H4 (cell line): ENCODE data around the gene MBD2. TPM values are rescaled to one million over a fixed set of nuclear protein-coding genes. Genes with fewer than 3 reads are reported as not detected.
"Not testable (repeated sequence)": the region's sequence is repeated elsewhere in the genome, so short reads cannot be mapped to it uniquely, and the experiment has no call there.

Source experiments
- DNase-seq: peaks from one replicate; pipeline ENCODE4 v3.0.0-alpha.2; 2015; ENCODE audit warnings: low spot score
- total RNA-seq: library from RNA; depleted of rRNA; stranded (reverse); fragments of >200 nt; shearing (Covaris generic); gene quantifications from 2 replicates; pipeline ENCODE4 v1.2.3, GENCODE V29; 2014

MBD2 gene
- total RNA-seq, 1 experiment from 2014 or later, result 25.0 TPM

DNA sequence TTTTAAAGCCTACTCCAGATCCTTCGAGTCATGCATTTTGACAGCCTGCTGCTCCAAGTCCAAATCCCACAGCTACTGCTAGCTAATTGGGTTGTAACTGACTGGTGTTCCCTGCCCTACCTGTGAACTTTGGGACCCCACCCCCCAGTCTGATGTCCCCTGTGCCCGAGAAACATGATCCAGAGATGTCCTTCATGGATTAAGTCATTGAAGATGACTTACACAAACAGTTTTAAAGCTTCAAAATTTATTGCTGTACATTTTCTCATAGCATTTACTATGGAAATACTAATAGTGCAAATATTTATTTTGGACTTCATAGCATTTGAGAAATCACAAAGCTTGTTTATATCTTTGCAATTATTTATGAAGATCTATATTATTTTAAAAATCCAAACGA is 73.1 kb downstream of the MBD2 start:
- DNase-seq, result no peak

- DNase-seq, result no peak
These were observed 74.2 kb downstream of the MBD2 start for GRCh38 chr18:54150226-54150625.

DNA sequence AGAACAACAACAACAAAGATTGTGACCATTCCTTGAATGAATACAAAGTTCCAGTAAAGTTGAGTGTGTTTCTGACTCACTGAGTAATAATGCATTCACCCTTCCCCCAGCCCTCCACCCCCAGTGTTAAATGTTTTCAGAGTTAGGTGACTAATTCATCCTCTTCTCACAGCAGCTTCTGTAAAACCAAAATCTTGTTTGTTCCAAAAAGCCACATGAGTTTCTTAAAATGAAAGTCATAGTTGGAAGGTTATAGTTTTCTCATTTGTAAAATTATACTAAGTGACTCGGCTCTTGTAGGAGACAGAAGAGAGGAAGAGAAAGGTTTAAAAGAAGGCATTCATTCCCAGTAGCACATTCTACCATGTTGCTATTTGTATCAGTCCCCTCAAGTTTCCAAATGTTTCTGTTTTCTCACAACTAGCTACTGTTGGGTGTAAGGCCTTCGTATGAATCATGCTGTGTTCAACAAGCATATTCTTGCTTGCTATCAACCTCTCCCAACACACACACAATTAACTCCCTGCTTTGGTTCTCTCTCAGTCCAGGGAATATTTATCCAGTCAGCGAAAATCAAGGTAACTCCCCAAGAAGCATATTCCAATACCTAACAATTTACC is 75.3 kb downstream of the MBD2 start:
- peak; percentile 78 for DNase-seq

GRCh38 chr18:54148678-54149077 is 75.8 kb downstream of the MBD2 start:
- no peak for DNase-seq

DNA sequence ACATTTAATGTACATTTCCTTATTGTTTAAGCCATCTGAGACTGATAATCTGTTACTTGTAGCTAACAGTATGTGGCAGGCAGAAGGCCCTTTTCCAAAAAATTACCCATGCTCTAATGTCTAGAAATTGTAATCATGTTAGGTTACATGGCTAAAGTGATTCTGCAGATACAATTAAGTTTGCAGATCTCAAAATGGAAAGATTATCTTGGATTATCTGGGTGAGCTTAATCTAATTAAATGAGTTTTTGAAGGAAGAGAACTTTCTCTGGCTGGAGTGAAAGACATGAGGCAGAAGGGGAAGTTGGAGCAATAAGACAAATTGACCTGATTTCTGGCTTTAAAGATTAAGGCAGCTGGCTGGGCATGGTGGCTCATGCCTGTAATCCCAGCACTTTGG is 76.3 kb downstream of the MBD2 start:
- no peak for DNase-seq

DNA sequence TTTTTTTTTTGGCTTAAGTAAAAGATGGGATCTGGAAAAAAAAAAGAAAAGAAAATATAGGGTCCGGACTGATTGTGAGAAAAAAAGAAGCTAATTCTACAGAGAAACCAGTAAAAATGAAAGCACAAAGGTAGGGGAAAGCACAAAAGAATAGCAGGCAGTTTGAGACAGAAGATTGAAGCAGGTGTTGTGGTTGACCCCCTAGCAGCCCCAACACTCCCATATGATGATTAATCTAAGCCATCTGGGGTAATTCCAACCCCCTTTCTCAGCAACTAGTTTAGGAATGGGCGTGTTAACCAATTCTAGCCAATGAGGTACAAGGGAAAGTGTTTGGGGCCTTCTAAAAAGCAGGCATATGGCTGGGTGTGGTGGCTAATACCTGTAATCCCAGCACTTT is 77.0 kb downstream of the MBD2 start:
- DNase-seq, result no peak

DNA sequence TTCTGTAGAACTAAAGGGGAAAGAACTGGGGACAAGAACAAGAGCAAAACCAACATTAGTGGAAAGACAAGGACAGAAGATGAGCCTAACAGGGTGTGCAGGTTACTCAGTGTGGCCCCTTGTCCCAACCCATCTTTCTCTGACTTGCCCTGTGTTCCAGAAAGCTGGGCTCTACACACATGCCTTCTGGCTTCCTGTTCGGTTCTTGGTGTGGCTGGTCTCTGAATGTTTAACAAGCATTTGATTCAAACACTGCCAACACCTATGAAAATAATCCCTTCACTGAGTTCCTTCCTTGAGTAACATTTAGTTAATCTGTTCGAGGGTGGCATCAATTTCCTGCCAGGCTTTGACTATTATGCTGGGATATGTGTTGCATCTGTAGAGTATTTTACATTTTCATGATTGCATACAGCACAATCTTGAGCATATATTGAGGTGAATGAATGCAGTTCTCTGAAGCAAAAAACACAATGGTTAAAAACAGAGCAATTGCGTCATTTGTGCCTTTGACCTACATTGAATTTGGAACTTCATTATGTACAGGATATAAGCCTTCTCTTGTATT is 83.3 kb downstream of the MBD2 start:
- no peak for DNase-seq

DNA sequence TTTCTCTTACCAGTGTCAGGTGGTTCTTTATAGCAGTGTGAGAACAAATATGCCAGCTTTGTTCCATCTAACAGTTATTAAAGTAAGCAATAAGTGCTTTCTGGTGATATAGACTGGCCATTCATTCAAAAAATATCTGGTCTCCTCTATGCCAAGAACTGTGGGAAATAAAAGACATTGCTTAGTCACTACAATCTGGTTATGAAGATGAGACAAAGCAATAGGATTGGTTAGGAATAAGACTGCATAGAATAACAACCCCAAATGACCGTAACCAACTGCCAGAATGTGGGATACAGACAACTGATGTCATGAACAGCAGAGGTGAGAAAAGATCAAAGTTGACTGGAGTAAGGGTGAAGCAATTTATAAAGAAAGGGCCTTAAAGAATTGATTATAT is 83.8 kb downstream of the MBD2 start:
- no peak for DNase-seq

- DNase-seq, result no peak
These were observed 89.3 kb downstream of the MBD2 start for GRCh38 chr18:54135216-54135615.

DNA sequence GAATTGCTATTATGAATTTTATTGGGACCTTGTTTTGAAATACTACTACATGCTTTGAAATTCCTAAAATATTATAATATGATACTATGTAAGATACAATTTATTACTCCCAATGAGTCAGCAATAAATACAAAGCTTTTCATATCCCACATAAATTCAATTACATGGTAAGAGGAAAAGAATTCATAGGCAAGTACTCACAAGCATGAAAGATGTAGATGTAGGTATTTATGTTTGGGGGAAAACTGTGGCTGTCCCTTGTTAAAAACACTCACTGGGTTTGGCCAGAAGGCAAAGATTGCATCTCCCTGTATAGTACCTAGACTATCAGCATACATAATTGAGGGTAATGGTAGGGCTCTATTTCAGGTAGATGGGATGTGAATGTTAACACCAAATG is 90.4 kb downstream of the MBD2 start:
- DNase-seq, result no peak

- DNase-seq, result no peak
These were observed 93.8 kb downstream of the MBD2 start for GRCh38 chr18:54130631-54131030.

- DNase-seq, result no peak
These were observed 94.3 kb downstream of the MBD2 start for GRCh38 chr18:54130177-54130576.

DNA sequence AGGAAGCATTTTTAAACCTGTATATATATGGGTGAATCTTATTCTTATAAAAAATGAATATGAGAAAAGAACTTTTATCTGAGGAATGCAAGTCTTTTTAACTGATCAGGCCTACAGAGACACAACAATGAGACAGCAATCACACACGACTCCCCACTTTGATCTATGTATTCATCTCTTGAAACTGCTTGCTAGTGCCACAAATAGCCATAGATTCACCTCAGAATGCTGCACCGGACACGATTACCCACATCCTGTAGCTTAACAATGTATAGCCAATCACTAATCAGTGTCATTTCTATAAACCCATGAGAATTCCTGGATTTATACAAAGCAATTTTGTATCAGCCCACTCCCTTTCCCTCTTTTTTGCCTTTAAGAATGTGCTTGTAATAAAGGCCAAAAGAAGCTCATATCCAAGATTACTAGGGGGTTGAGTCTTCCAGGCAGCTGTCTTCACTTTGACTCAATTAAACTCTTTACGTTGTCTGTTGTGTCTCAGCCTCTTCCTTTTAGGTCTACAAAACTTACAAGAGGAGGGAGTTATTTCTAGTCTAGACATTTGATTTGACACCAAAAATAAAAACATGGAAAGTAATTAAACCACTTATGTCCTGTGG is 94.9 kb downstream of the MBD2 start:
- no peak for DNase-seq

- peak; percentile 27 for DNase-seq
These were observed 96.6 kb downstream of the MBD2 start for GRCh38 chr18:54127759-54128378.

DNA sequence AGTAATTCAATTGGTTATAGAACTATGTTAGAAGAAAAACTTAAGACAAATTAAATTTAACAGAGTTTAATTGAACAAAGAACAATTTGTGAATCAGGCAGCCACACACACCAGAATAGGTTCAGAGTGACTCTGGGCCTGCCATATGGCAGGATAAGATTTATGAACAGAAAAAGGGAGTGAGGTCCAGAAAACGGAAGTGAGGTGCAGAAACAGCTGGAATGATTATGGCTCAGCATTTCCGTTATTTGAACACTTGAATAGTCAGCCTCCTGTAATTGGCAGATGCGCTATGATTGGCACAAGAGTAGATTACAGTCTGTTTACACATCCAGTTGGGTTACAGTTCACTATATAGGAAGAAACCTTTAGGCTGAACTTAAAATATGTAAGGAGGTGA is 99.0 kb downstream of the MBD2 start:
- DNase-seq, result no peak

- DNase-seq, result not testable (repeated sequence)
These were observed 100.6 kb downstream of the MBD2 start for GRCh38 chr18:54123720-54124440.

GRCh38 chr18:54119524-54120019 is 104.9 kb downstream of the MBD2 start:
- peak; percentile 59 for DNase-seq

GRCh38 chr18:54117853-54118773 is 106.4 kb downstream of the MBD2 start:
- no peak for DNase-seq

DNA sequence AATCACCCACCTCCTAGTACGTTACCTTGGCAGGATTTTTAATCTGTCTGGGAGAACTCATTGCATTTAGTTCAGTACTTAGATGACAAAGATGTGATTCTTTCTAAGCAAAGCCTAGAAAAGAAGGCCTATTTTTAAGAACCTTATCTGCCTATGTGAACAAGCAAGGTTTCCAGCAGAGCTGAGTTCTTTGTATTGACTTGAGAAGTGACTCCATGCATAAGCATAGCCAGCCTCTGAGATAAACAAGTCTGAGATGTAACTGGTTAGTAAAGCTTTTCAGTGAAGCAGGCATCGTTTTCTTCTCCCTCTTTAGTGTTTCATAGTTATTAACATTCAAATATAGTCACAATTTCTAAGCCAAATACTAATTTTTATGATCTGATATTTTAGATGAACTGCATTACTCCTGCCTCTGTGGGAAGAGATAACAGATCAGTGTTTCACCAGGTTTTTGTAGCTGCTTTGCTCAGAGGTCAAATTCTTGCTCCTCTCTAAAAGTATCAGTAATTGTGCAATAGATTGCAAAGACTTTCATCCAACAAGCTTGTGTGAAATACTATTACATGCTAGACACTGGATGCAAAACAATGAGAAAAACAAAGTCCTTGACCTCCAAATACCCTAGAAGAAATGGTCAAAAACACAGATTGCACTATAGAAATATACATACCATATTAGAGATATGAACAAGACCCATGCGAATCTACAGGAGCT is 107.8 kb downstream of the MBD2 start:
- no peak for DNase-seq

GRCh38 chr18:54112356-54112755 is 112.1 kb downstream of the MBD2 start:
- no peak for DNase-seq
